ENCODE measurements around the gene CLMP.

Gene CLMP

GRCh38 chr11:123052901-123053721 lies 141.9 kb downstream of the CLMP start:
- no peak for DNase-seq

GRCh38 chr11:123051634-123052033 lies 143.4 kb downstream of the CLMP start:
- DNase-seq: no peak

GRCh38 chr11:123051146-123051545 lies 143.9 kb downstream of the CLMP start:
- DNase-seq: no peak

GRCh38 chr11:123047947-123048293 lies 147.1 kb downstream of the CLMP start:
- no peak for DNase-seq

GRCh38 chr11:123047266-123047946 lies 147.6 kb downstream of the CLMP start:
- DNase-seq: no peak

- no peak for DNase-seq
Observed at GRCh38 chr11:123046473-123047259, 148.4 kb downstream of the CLMP start.

- no peak for DNase-seq
Observed at GRCh38 chr11:123045101-123045500, 149.9 kb downstream of the CLMP start.

- DNase-seq: no peak
Observed at GRCh38 chr11:123041185-123041584, 153.9 kb downstream of the CLMP start.

GRCh38 chr11:123040111-123040432 lies 155.0 kb downstream of the CLMP start:
- no peak for DNase-seq

GRCh38 chr11:123035831-123036230 lies 159.2 kb downstream of the CLMP start:
- DNase-seq: no peak

- DNase-seq: no peak
Observed at GRCh38 chr11:123034597-123034996, 160.5 kb downstream of the CLMP start.

GRCh38 chr11:123033895-123034294 lies 161.2 kb downstream of the CLMP start:
- DNase-seq: no peak

- DNase-seq: no peak
Observed at GRCh38 chr11:123030517-123030916, 164.5 kb downstream of the CLMP start.

GRCh38 chr11:123020968-123021367 lies 174.1 kb downstream of the CLMP start:
- DNase-seq: peak; percentile 39 to 48

All from SHP77 (cell line).